D721Med (cell line): ENCODE data around the gene ACVR2B.
A peak's percentile ranks its signal among the peaks of the same experiment; 100 is the strongest.

Experiments
- DNase-seq: peaks from one replicate; pipeline ENCODE4 v3.0.0; 2011; ENCODE audit warnings: low spot score; ENCODE audit not compliant: insufficient read length
- FAIRE-seq: peaks from 2 replicates; lab custom pipeline; 2011; peaks lifted over from hg19 to GRCh38; lab: Jason Lieb, UNC
- TF ChIP-seq, protein P1 (sequence below): IDR thresholded peaks from 2 replicates; pipeline ENCODE4 v1.5.1; 2012; ENCODE audit warnings: mild to moderate bottlenecking, control low read depth; ENCODE audit not compliant: insufficient read depth; ENCODE audit errors: missing control alignments

ACVR2B gene

DNA sequence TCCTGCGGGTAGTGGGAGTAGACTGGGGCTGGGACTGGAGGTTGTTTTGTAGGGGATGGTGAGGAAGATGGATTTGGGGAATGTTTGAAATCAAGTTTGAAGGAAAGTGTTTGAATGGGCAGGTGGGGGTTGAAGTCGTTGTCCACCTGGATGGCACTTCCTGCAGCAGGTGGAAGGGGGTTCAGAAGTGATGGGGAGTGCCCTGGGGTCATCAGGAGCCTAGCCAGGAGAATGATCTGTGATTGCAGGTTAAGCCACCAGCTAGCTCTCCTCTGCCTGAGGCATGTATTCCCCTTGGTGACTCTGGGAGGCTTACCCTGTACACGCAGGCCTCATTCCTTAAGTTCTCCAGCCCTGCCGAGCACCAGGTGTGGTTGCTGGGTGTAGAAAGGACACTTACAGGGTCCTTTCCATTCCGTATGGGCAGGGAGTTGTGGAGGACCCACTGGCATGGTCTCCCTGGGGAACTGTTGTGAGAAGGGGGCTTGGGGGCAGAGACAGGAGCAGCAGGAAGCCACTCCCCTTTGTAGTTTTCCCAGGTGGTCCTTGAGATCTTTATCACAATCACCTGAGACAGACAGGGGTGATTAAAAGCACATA is 22.6 kb downstream of the ACVR2B start:
- TF ChIP-seq, protein P1, sequence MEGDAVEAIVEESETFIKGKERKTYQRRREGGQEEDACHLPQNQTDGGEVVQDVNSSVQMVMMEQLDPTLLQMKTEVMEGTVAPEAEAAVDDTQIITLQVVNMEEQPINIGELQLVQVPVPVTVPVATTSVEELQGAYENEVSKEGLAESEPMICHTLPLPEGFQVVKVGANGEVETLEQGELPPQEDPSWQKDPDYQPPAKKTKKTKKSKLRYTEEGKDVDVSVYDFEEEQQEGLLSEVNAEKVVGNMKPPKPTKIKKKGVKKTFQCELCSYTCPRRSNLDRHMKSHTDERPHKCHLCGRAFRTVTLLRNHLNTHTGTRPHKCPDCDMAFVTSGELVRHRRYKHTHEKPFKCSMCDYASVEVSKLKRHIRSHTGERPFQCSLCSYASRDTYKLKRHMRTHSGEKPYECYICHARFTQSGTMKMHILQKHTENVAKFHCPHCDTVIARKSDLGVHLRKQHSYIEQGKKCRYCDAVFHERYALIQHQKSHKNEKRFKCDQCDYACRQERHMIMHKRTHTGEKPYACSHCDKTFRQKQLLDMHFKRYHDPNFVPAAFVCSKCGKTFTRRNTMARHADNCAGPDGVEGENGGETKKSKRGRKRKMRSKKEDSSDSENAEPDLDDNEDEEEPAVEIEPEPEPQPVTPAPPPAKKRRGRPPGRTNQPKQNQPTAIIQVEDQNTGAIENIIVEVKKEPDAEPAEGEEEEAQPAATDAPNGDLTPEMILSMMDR = no peak
- DNase-seq (no peak), FAIRE-seq (no peak)

- TF ChIP-seq, protein P1 = no peak
- FAIRE-seq (no peak), DNase-seq (no peak)
Measured at GRCh38 chr3:38477057-38477820, 23.5 kb downstream of the ACVR2B start.

DNA sequence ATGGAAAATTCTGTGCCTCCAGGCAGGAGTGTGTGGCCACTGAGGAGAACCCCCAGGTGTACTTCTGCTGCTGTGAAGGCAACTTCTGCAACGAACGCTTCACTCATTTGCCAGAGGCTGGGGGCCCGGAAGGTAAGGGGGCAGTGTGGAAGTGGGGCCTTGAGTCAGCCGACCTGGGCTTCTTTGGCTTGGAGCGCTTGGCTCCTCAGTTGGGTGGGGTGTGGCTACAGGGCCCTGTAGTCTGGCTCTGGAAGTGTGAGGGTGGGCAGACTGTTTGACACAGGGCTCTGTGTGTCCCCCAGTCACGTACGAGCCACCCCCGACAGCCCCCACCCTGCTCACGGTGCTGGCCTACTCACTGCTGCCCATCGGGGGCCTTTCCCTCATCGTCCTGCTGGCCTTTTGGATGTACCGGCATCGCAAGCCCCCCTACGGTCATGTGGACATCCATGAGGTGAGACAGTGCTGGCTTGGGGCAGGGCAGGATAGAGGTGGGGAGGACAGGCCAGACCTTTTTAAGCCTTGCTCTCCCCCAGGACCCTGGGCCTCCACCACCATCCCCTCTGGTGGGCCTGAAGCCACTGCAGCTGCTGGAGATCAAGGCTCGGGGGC is 24.3 kb downstream of the ACVR2B start:
- TF ChIP-seq, protein P1 = no peak
- FAIRE-seq (no peak), DNase-seq (no peak)

GRCh38 chr3:38478901-38479300 is 25.2 kb downstream of the ACVR2B start:
- DNase-seq (no peak), FAIRE-seq (no peak)
- TF ChIP-seq, protein P1 = no peak

GRCh38 chr3:38479431-38480092 is 25.9 kb downstream of the ACVR2B start:
- peak; percentile 57 for DNase-seq
- FAIRE-seq = no peak
- TF ChIP-seq, protein P1 = peak; percentile 94

- DNase-seq (no peak), FAIRE-seq (no peak)
Measured at GRCh38 chr3:38480093-38480445, 26.4 kb downstream of the ACVR2B start.

More at GRCh38 chr3:38480093-38480445, 26.4 kb downstream of the ACVR2B start:
- TF ChIP-seq, protein P1 = no peak
